ENCODE results near the gene RNF130.
"Not testable (repeated sequence)": the region's sequence is repeated elsewhere in the genome, so short reads cannot be mapped to it uniquely, and the experiment has no call there.

Gene RNF130

GRCh38 chr5:180102636-180103035, 31.1 kb upstream of the RNF130 start:
- DNase-seq: no peak

- DNase-seq: no peak
These were observed 30.0 kb upstream of the RNF130 start for GRCh38 chr5:180101451-180102105.

GRCh38 chr5:180100621-180101450, 29.3 kb upstream of the RNF130 start:
- DNase-seq: no peak

- no peak for DNase-seq
These were observed 28.4 kb upstream of the RNF130 start for GRCh38 chr5:180099733-180100611.

- no peak for DNase-seq
These were observed 27.6 kb upstream of the RNF130 start for GRCh38 chr5:180098991-180099732.

GRCh38 chr5:180098526-180098925, 27.0 kb upstream of the RNF130 start:
- DNase-seq: no peak

GRCh38 chr5:180097926-180098325, 26.4 kb upstream of the RNF130 start:
- no peak for DNase-seq

GRCh38 chr5:180097163-180097894, 25.8 kb upstream of the RNF130 start:
- DNase-seq: no peak

GRCh38 chr5:180096616-180097015, 25.1 kb upstream of the RNF130 start:
- no peak for DNase-seq

- DNase-seq: no peak
These were observed 24.0 kb upstream of the RNF130 start for GRCh38 chr5:180095545-180095944.

GRCh38 chr5:180093651-180094382, 22.3 kb upstream of the RNF130 start:
- DNase-seq: no peak

GRCh38 chr5:180093241-180093640, 21.7 kb upstream of the RNF130 start:
- DNase-seq: no peak

GRCh38 chr5:180090769-180091546, 19.4 kb upstream of the RNF130 start:
- DNase-seq: peak in 1 of 5 experiments; percentile 33

- peak; percentile 60 to 78 (median 70) for DNase-seq
These were observed 18.7 kb upstream of the RNF130 start for GRCh38 chr5:180090098-180090768.

- not testable (repeated sequence) for DNase-seq
These were observed 18.1 kb upstream of the RNF130 start for GRCh38 chr5:180089628-180090027.

GRCh38 chr5:180088561-180088960, 17.0 kb upstream of the RNF130 start:
- no peak for DNase-seq

- DNase-seq: no peak
These were observed 15.3 kb upstream of the RNF130 start for GRCh38 chr5:180086816-180087399.

- peak in 2 of 5 experiments; percentile 33 to 78 for DNase-seq
These were observed 14.3 kb upstream of the RNF130 start for GRCh38 chr5:180085837-180086236.

Measured in T-helper 2 cell (primary cell).